DMS79 treated with DMSO at 0.1 percent for 48 hours (cell line): Measurements from ENCODE around the gene SMURF1.

Source experiments
- DNase-seq: peaks from one replicate; lab custom pipeline; 2025; lab: John Stamatoyannopoulos, UW

Gene SMURF1

GRCh38 chr7:99141841-99142726 lies 1.8 kb downstream of the SMURF1 start:
- no peak for DNase-seq

- no peak for DNase-seq
Observed at GRCh38 chr7:99141334-99141733, 2.6 kb downstream of the SMURF1 start.

- DNase-seq = no peak
Observed at GRCh38 chr7:99140813-99141212, 3.1 kb downstream of the SMURF1 start.

GRCh38 chr7:99139036-99139435 lies 4.9 kb downstream of the SMURF1 start:
- DNase-seq = no peak

- DNase-seq = no peak
Observed at GRCh38 chr7:99137411-99138180, 6.3 kb downstream of the SMURF1 start.

- DNase-seq = no peak
Observed at GRCh38 chr7:99135938-99136337, 8.0 kb downstream of the SMURF1 start.

GRCh38 chr7:99133766-99134564 lies 9.9 kb downstream of the SMURF1 start:
- no peak for DNase-seq

- no peak for DNase-seq
Observed at GRCh38 chr7:99132595-99133321, 11.2 kb downstream of the SMURF1 start.

- DNase-seq = no peak
Observed at GRCh38 chr7:99131290-99131689, 12.6 kb downstream of the SMURF1 start.

- DNase-seq = no peak
Observed at GRCh38 chr7:99129536-99129935, 14.4 kb downstream of the SMURF1 start.

- no peak for DNase-seq
Observed at GRCh38 chr7:99129001-99129400, 14.9 kb downstream of the SMURF1 start.

- DNase-seq = no peak
Observed at GRCh38 chr7:99128076-99128950, 15.6 kb downstream of the SMURF1 start.

- DNase-seq = no peak
Observed at GRCh38 chr7:99127636-99128035, 16.3 kb downstream of the SMURF1 start.

- no peak for DNase-seq
Observed at GRCh38 chr7:99126921-99127553, 16.9 kb downstream of the SMURF1 start.

- DNase-seq = no peak
Observed at GRCh38 chr7:99125505-99125865, 18.4 kb downstream of the SMURF1 start.

GRCh38 chr7:99124751-99125504 lies 19.0 kb downstream of the SMURF1 start:
- no peak for DNase-seq

GRCh38 chr7:99124236-99124635 lies 19.7 kb downstream of the SMURF1 start:
- DNase-seq = no peak

- no peak for DNase-seq
Observed at GRCh38 chr7:99123571-99124033, 20.3 kb downstream of the SMURF1 start.

GRCh38 chr7:99122762-99123161 lies 21.1 kb downstream of the SMURF1 start:
- no peak for DNase-seq
